ENCODE data around the gene E2F2. TPM values are rescaled to one million over a fixed set of nuclear protein-coding genes. Genes with fewer than 3 reads are reported as not detected.

E2F2 gene
- total RNA-seq (1 to 10 TPM; 3.2 to 4.3 TPM), polyA plus RNA-seq (ENCODE audit: insufficient read length in 6 of 6) (1 to 10 TPM; 3.3 to 5.8 (median 4.2) TPM)
- long read RNA-seq, donor 1, partial matches to known transcripts, result 0 of 2 reads
- long read RNA-seq, donor 1, other reads (novel, unspliced or antisense), result 0 of 2 reads
- long read RNA-seq, donor 2, result 0 reads
- long read RNA-seq, donor 3, full-length matches to known transcripts, result 1 of 1 reads
- long read RNA-seq, donor 3, partial matches to known transcripts, result 0 of 1 reads
- long read RNA-seq, donor 3, other reads (novel, unspliced or antisense), result 0 of 1 reads
- long read RNA-seq, donor 4, result 0 reads
- long read RNA-seq, donor 5, result 0 reads
- long read RNA-seq, donor 6, result 0 reads
- long read RNA-seq, donor 7, result 0 reads
- long read RNA-seq, donor 8, full-length matches to known transcripts, result 1 of 1 reads
- long read RNA-seq, donor 8, partial matches to known transcripts, result 0 of 1 reads
- long read RNA-seq, donor 8, other reads (novel, unspliced or antisense), result 0 of 1 reads
- long read RNA-seq, donor 9, result 0 reads
- long read RNA-seq, donor 10, result 0 reads
- long read RNA-seq, donor 11, result 0 reads
- long read RNA-seq, donor 12, result 0 reads

GRCh38 chr1:23530747-23531561 is at the start of gene E2F2:
E2F2 (minus strand) TSS chr1:23531233; CDS start chr1:23530793, 440 bp downstream.
- Histone ChIP-seq H3K27ac (peak within 1 kb of the TSS in 1 of 2 donors; percentile 91), H3K27me3 (peaks cover 0 to 8% of the 10 kb centered on the region in 2 donors), H3K36me3 (no peaks in the 10 kb centered on the region), H3K4me1 (peaks cover 20 to 89% of the 10 kb centered on the region in 2 donors), H3K4me3 (peak within 1 kb of the TSS; percentile 35 to 66), H3K9me3 (no peaks in the 10 kb centered on the region)
- TF ChIP-seq CTCF (IDR thresholded peaks at IDR 0.05), result no peak
- intact Hi-C loops (cut with DNase I), result no loop called here
- DNase-seq (peak; percentile 78 to 93 (median 91)), ATAC-seq (peak; percentile 76)

GRCh38 chr1:23578997-23579363 is 47.9 kb upstream of the E2F2 start:
- no peaks in the 10 kb centered on the region for H3K36me3 ChIP-seq
- H3K27ac ChIP-seq, result peak overlapping the region; percentile 75 to 80
- no peak for TF ChIP-seq CTCF (IDR thresholded peaks at IDR 0.05)
- intact Hi-C loops (cut with DNase I), result no loop called here
- no peaks in the 10 kb centered on the region for H3K9me3 ChIP-seq
- H3K27me3 ChIP-seq, result no peaks in the 10 kb centered on the region
- DNase-seq (no peak), ATAC-seq (no peak)
- H3K4me3 ChIP-seq, result no peak overlapping the region
- peaks cover 15 to 38% of the 10 kb centered on the region in 2 donors for H3K4me1 ChIP-seq

GRCh38 chr1:23578311-23578996 is 47.4 kb upstream of the E2F2 start:
- DNase-seq (no peak), ATAC-seq (no peak)
- H3K36me3 ChIP-seq, result no peaks in the 10 kb centered on the region
- no peaks in the 10 kb centered on the region for H3K27me3 ChIP-seq
- H3K4me1 ChIP-seq, result peaks cover 15 to 38% of the 10 kb centered on the region in 2 donors
- peak overlapping the region; percentile 75 to 80 for H3K27ac ChIP-seq
- H3K4me3 ChIP-seq, result no peak overlapping the region
- intact Hi-C loops (cut with DNase I), result no loop called here
- no peaks in the 10 kb centered on the region for H3K9me3 ChIP-seq
- no peak for TF ChIP-seq CTCF (IDR thresholded peaks at IDR 0.05)

- peak; percentile 68 for ATAC-seq
- no peaks in the 10 kb centered on the region for H3K27me3 ChIP-seq
- no peaks in the 10 kb centered on the region for H3K36me3 ChIP-seq
- H3K9me3 ChIP-seq, result no peaks in the 10 kb centered on the region
- H3K27ac ChIP-seq, result peak overlapping the region; percentile 75 to 80
- intact Hi-C loops (cut with DNase I), result no loop called here
- H3K4me3 ChIP-seq, result no peak overlapping the region
- TF ChIP-seq CTCF (IDR thresholded peaks at IDR 0.05), result no peak
- no peak for DNase-seq
- H3K4me1 ChIP-seq, result peaks cover 15 to 38% of the 10 kb centered on the region in 2 donors
Measured at GRCh38 chr1:23577056-23578004, 46.3 kb upstream of the E2F2 start.

Data from left lung (tissue), 14 donors.